ENCODE measurements around the gene PICK1. TPM values are rescaled to one million over a fixed set of nuclear protein-coding genes. Genes with fewer than 3 reads are reported as not detected.

The PICK1 gene
- total and polyA plus RNA-seq, 3 donors from 2014 or later, result 61.5 to 89.7 (median 78.7) TPM

DNA sequence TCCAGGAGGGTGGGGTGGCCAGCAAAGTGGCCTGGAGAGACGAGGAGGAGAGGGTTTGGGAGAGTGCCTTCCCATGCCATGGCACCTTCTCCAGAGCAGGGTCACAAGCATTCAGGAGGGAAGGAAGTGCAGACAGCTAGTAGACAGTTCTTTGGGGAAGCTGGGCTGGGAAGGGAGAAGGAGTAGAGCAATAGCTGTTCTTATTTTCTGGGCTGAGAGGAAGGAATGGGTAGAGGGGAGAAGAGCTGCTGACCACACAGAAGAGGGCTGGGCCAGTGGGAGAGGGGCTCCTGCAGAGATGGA is 14.8 kb upstream of the PICK1 start:
- WGBS, 2 donors, result 47 to 67% methylated on average over 1 of the region's 1 CpG
- Histone ChIP-seq H3K36me3 (ENCODE audit: low read depth, missing control alignments) (no peaks in the 10 kb centered on the region), H3K27ac (peak overlapping the region in 1 of 2 donors; percentile 16)

GRCh38 chr22:38043151-38044039 is 13.8 kb upstream of the PICK1 start:
- intact Hi-C loops (cut with DNase I; ENCODE audit: low total_unique reads), result no loop called here
- no peak for DNase-seq
- TF ChIP-seq POLR2A (IDR thresholded peaks at IDR 0.05), result no peak
- H3K36me3 ChIP-seq (ENCODE audit: low read depth, missing control alignments), result no peaks in the 10 kb centered on the region
- no peaks in the 10 kb centered on the region for H3K27me3 ChIP-seq
- H3K27ac ChIP-seq, result no peak overlapping the region
- H3K4me1 ChIP-seq, result peaks cover 16% of the 10 kb centered on the region
- 92 to 93% methylated on average over 15 to 16 of the region's 16 CpGs for WGBS, 2 donors
- no peaks in the 10 kb centered on the region for H3K9me3 ChIP-seq
- no peak overlapping the region for H3K4me3 ChIP-seq

More for the DNA sequence above, 14.8 kb upstream of the PICK1 start:
- no peak for TF ChIP-seq POLR2A (IDR thresholded peaks at IDR 0.05)
- TF ChIP-seq, protein P1, sequence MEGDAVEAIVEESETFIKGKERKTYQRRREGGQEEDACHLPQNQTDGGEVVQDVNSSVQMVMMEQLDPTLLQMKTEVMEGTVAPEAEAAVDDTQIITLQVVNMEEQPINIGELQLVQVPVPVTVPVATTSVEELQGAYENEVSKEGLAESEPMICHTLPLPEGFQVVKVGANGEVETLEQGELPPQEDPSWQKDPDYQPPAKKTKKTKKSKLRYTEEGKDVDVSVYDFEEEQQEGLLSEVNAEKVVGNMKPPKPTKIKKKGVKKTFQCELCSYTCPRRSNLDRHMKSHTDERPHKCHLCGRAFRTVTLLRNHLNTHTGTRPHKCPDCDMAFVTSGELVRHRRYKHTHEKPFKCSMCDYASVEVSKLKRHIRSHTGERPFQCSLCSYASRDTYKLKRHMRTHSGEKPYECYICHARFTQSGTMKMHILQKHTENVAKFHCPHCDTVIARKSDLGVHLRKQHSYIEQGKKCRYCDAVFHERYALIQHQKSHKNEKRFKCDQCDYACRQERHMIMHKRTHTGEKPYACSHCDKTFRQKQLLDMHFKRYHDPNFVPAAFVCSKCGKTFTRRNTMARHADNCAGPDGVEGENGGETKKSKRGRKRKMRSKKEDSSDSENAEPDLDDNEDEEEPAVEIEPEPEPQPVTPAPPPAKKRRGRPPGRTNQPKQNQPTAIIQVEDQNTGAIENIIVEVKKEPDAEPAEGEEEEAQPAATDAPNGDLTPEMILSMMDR (IDR thresholded peaks at IDR 0.05), result no peak
- H3K4me3 ChIP-seq, result no peak overlapping the region
- DNase-seq, result no peak
- H3K27me3 ChIP-seq, result no peaks in the 10 kb centered on the region
- H3K4me1 ChIP-seq, result peaks cover 26% of the 10 kb centered on the region
- intact Hi-C loops (cut with DNase I; ENCODE audit: low total_unique reads), result no loop called here
- H3K9me3 ChIP-seq, result no peaks in the 10 kb centered on the region

DNA sequence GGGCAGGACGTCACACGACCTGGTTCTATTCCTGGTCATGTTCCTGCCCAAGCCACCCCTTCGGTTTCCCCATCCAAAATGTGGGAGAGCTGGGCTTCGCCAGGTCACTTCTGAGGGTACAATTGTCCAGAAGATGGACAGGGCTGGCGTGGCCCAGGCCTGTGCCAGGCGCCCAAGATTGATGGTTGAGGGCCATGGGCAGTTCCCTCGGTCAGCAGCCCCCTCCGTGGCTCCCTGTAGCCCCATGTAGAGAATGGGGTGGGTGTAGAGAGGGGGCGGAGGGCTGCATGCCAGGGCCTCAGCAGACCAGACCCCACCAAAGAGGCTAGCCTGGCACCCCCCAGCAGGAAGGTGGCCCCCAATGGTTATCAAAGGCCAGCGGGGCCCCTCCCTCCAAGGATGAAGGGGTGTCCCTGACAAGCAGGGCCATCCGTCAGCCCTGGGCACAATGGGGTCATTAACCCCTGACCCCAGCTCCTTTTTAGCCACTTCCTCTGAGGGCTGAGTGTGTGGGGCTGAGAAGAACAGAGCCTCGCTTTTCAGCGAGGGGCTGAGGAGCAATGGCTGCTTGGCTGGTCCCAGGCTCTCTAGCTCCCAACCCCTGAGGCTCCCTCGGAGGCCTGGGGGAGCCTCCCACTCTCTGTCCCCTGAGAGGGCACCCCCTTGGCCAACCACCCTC is 11.0 kb upstream of the PICK1 start:
- no peak overlapping the region for H3K27ac ChIP-seq
- H3K9me3 ChIP-seq, result no peaks in the 10 kb centered on the region
- intact Hi-C loops (cut with DNase I; ENCODE audit: low total_unique reads), result no loop called here
- H3K36me3 ChIP-seq (ENCODE audit: low read depth, missing control alignments), result no peaks in the 10 kb centered on the region
- DNase-seq, result no peak
- H3K4me1 ChIP-seq, result peaks cover under 1% of the 10 kb centered on the region
- no peak overlapping the region for H3K4me3 ChIP-seq
- H3K27me3 ChIP-seq, result no peaks in the 10 kb centered on the region
- TF ChIP-seq, protein P1 (IDR thresholded peaks at IDR 0.05), result no peak
- no peak for TF ChIP-seq POLR2A (IDR thresholded peaks at IDR 0.05)
- 78 to 83% methylated on average over 11 to 14 of the region's 14 CpGs for WGBS, 2 donors

GRCh38 chr22:38049812-38050619 is 7.2 kb upstream of the PICK1 start:
- Histone ChIP-seq H3K36me3 (ENCODE audit: low read depth, missing control alignments) (no peaks in the 10 kb centered on the region), H3K9me3 (no peaks in the 10 kb centered on the region), H3K27me3 (no peaks in the 10 kb centered on the region), H3K4me1 (peaks cover 3% of the 10 kb centered on the region), H3K4me3 (no peak overlapping the region), H3K27ac (no peak overlapping the region)
- TF ChIP-seq, protein P1 (IDR thresholded peaks at IDR 0.05), result no peak
- TF ChIP-seq POLR2A (IDR thresholded peaks at IDR 0.05), result no peak
- intact Hi-C loops (cut with DNase I; ENCODE audit: low total_unique reads), result loop anchor here (10.0 kb wide), 1 partner anchor 525 kb away; the partner anchor contains the start of gene DMC1
- WGBS, 2 donors, result 85 to 88% methylated on average over 16 to 20 of the region's 20 CpGs
- no peak for DNase-seq

GRCh38 chr22:38050720-38051119 is 6.5 kb upstream of the PICK1 start:
- 87 to 92% methylated on average over 7 of the region's 7 CpGs for WGBS, 2 donors
- H3K27me3 ChIP-seq, result no peaks in the 10 kb centered on the region
- TF ChIP-seq, protein P1 (IDR thresholded peaks at IDR 0.05), result no peak
- TF ChIP-seq POLR2A (IDR thresholded peaks at IDR 0.05), result no peak
- H3K27ac ChIP-seq, result no peak overlapping the region
- H3K36me3 ChIP-seq (ENCODE audit: low read depth, missing control alignments), result no peaks in the 10 kb centered on the region
- intact Hi-C loops (cut with DNase I; ENCODE audit: low total_unique reads), result loop anchor here (10.0 kb wide), 1 partner anchor 524 kb away; the partner anchor contains the start of gene DMC1
- DNase-seq, result no peak
- H3K9me3 ChIP-seq, result no peaks in the 10 kb centered on the region
- peaks cover 3% of the 10 kb centered on the region for H3K4me1 ChIP-seq
- no peak overlapping the region for H3K4me3 ChIP-seq

Data from testis (tissue), 3 donors.